ENCODE data around the gene KRT2. TPM values are rescaled to one million over a fixed set of nuclear protein-coding genes. Genes with fewer than 3 reads are reported as not detected.

The KRT2 gene
- total and polyA plus RNA-seq, 2 of the 4 experiments (the other 2 are of a cell fraction), result not detected

DNA sequence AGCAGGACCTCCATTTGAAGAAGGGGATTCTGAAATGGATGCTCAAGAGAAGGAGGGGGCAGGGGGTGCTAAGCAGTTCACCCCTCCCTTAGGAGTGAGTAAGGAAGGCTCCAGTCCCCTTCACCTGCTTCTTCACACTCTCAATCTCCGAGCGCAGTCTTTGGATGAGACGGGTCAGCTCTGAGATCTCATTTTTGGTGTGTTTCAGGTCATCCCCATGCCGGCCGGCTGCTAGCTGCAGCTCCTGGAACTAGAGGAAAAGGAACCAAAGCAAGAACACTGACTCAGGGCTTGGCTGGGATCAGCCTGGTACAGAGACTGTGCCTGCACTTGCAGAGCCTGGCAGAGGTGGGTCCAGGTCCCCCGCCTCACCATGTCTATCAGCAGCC is 40.9 kb downstream of the KRT2 start:
- Histone ChIP-seq H4K91ac (ENCODE audit: insufficient read depth, low read depth, low read length) (no peak overlapping the region), H3K9me3 (ENCODE audit: control insufficient read depth, insufficient read depth, low read length) (no peaks in the 10 kb centered on the region), H3K23ac (ENCODE audit: low read depth, low read length) (no peak overlapping the region), H2BK15ac (ENCODE audit: low read depth, low read length) (no peak overlapping the region), H3K18ac (ENCODE audit: low read depth, low read length) (no peak overlapping the region), H3K27me3 (ENCODE audit: control insufficient read depth, insufficient read depth, low read length) (peaks cover 37% of the 10 kb centered on the region), H3K9me1 (ENCODE audit: insufficient read depth, low read length) (no peaks in the 10 kb centered on the region), H3K9ac (ENCODE audit: low read depth, low read length) (no peak overlapping the region), H2BK20ac (ENCODE audit: low read depth, low read length) (no peak overlapping the region), H4K5ac (ENCODE audit: low read depth, low read length) (no peak overlapping the region), H2AFZ (replicated peaks; ENCODE audit: low read length, poor library complexity) (no peak overlapping the region), H2AK9ac (replicated peaks; ENCODE audit: low read depth, low read length, poor library complexity) (no peak overlapping the region), H3K79me1 (ENCODE audit: low read depth in 1 of 2, low read length in 2 of 2) (no peaks in the 10 kb centered on the region), H3K14ac (replicated peaks; ENCODE audit: low read depth, low read length) (no peak overlapping the region), H3K4me3 (ENCODE audit: insufficient read depth, low read depth, low read length) (no peak overlapping the region), H3K56ac (ENCODE audit: extremely low read depth, insufficient read depth, low read length) (no peak overlapping the region), H3K4me2 (ENCODE audit: low read depth, low read length) (no peak overlapping the region), H4K20me1 (ENCODE audit: insufficient read depth, low read length) (no peaks in the 10 kb centered on the region), H3K4ac (ENCODE audit: low read depth, low read length) (no peak overlapping the region), H2AK5ac (ENCODE audit: low read depth, low read length) (no peak overlapping the region), H2BK5ac (ENCODE audit: low read depth, low read length, poor library complexity, severe bottlenecking) (no peak overlapping the region), H2BK120ac (ENCODE audit: low read depth, low read length) (no peak overlapping the region), H3K27ac (ENCODE audit: insufficient read depth, low read length) (no peak overlapping the region), H3K36me3 (ENCODE audit: control insufficient read depth, insufficient read depth, low read length) (no peaks in the 10 kb centered on the region), H4K8ac (ENCODE audit: low read depth in 2 of 2, low read length in 2 of 2) (no peak overlapping the region), H3K4me1 (ENCODE audit: control insufficient read depth, insufficient read depth, low read length) (no peaks in the 10 kb centered on the region)
- ChIA-PET CTCF (no interaction called here), POLR2A (ENCODE audit: unreplicated experiment) (interaction anchor here (0.5 kb wide), 1 partner anchor 520 kb away, joined by 3 read pairs; no protein-coding TSS in a partner anchor)
- DNase-seq (no peak), ATAC-seq (ENCODE audit: low read depth) (no peak)
- dilution Hi-C loops (cut with HindIII; ENCODE audit: low sequenced_read_pairs, unreplicated experiment) (no loop called here), in situ Hi-C loops (cut with MboI; ENCODE audit: low sequenced_read_pairs) (no loop called here), intact Hi-C loops (cut with micrococcal nuclease) (no loop called here)
- no TSS peak for BruUV-seq (replicated peaks)
- 72% methylated on average over 4 of the region's 6 CpGs; no CpG with 5 or more reads in 1 of the 2 experiments for WGBS, 2 experiments (ENCODE audit: extremely low coverage in 2 of 2, insufficient read length in 1 of 2)
- TF ChIP-seq CEBPB (IDR thresholded peaks at IDR 0.05; ENCODE audit: low read depth, low read length) (no peak), BHLHE40 (IDR thresholded peaks at IDR 0.05; ENCODE audit: low read depth, low read length) (no peak), MAZ (IDR thresholded peaks at IDR 0.05; ENCODE audit: borderline replicate concordance, low read depth, low read length) (no peak), MXI1 (IDR thresholded peaks at IDR 0.05; ENCODE audit: borderline replicate concordance, low read depth, low read length) (no peak), RCOR1 (IDR thresholded peaks at IDR 0.05; ENCODE audit: insufficient replicate concordance, low read length) (no peak)

All from IMR-90 (cell line).